GM23338 (cell line): ENCODE measurements around the gene NFATC1. TPM values are rescaled to one million over a fixed set of nuclear protein-coding genes. Genes with fewer than 3 reads are reported as not detected.

Source experiments
- ATAC-seq: fragments of 200-7000 bp; cut with Tn5 transposase; 3 replicates; pipeline ENCODE4 v1.9.1; 2020
- DNase-seq: peaks from one replicate; pipeline ENCODE4 v3.0.0-alpha.2; 2015; ENCODE audit warnings: low spot score
- H2AFZ ChIP-seq: fragments of 200-600 bp; sonication (generic); 2 replicates; pipeline ENCODE4 v1.8.0; 2016; ENCODE audit warnings: antibody characterized with exemption, mild to moderate bottlenecking, moderate library complexity
- H3F3A ChIP-seq: fragments of 200-600 bp; sonication (generic); replicated peaks from 2 replicates; pipeline ENCODE4 v1.8.0; 2017; ENCODE audit warnings: antibody characterized with exemption, mixed run types, low read depth
- H3K27ac ChIP-seq: fragments of 200-600 bp; sonication (generic); 2 replicates; pipeline ENCODE4 v1.6.1; 2016; ENCODE audit warnings: low read depth
- H3K27me3 ChIP-seq: fragments of 200-600 bp; sonication (generic); 2 replicates; pipeline ENCODE4 v1.8.0; 2016; ENCODE audit warnings: mild to moderate bottlenecking, mixed run types, moderate library complexity; ENCODE audit not compliant: insufficient read depth
- H3K36me3 ChIP-seq: fragments of 200-600 bp; sonication (generic); 2 replicates; pipeline ENCODE4 v1.8.0; 2016; ENCODE audit warnings: mild to moderate bottlenecking; ENCODE audit not compliant: insufficient read depth
- H3K4me1 ChIP-seq: fragments of 200-600 bp; sonication (generic); 2 replicates; pipeline ENCODE4 v1.8.0; 2016; ENCODE audit warnings: mild to moderate bottlenecking, moderate library complexity; ENCODE audit not compliant: insufficient read depth
- H3K4me2 ChIP-seq: fragments of 200-600 bp; sonication (generic); 2 replicates; pipeline ENCODE4 v1.7.1; 2017; ENCODE audit warnings: mixed run types
- H3K4me3 ChIP-seq: fragments of 200-600 bp; sonication (generic); 2 replicates; pipeline ENCODE4 v1.6.1; 2016; ENCODE audit warnings: mixed run types
- H3K79me2 ChIP-seq: fragments of 200-600 bp; sonication (generic); replicated peaks from 2 replicates; pipeline ENCODE4 v1.8.0; 2017; ENCODE audit warnings: mild to moderate bottlenecking; ENCODE audit not compliant: insufficient read depth
- H3K9me2 ChIP-seq: fragments of 200-600 bp; sonication (generic); 2 replicates; pipeline ENCODE4 v1.8.0; 2017; ENCODE audit not compliant: insufficient read depth
- H4K20me1 ChIP-seq: fragments of 200-600 bp; sonication (generic); replicated peaks from 2 replicates; pipeline ENCODE4 v1.8.0; 2017; ENCODE audit warnings: mild to moderate bottlenecking; ENCODE audit not compliant: insufficient read depth
- H3K27ac Mint-ChIP-seq: 2 replicates; pipeline ENCODE4 v1.8.0; 2020; ENCODE audit warnings: inconsistent platforms, mild to moderate bottlenecking, moderate library complexity, mixed read lengths
- H3K27me3 Mint-ChIP-seq: 3 replicates; pipeline ENCODE4 v1.8.0; 2022; ENCODE audit warnings: low read depth, mild to moderate bottlenecking, moderate library complexity, mixed read lengths, inconsistent platforms; ENCODE audit not compliant: insufficient read depth, poor library complexity
- H3K36me3 Mint-ChIP-seq: 3 replicates; pipeline ENCODE4 v1.8.0; 2021; ENCODE audit warnings: low read depth, mild to moderate bottlenecking, inconsistent platforms, moderate library complexity, mixed read lengths
- H3K4me1 Mint-ChIP-seq: 3 replicates; pipeline ENCODE4 v1.8.0; 2020; ENCODE audit warnings: mild to moderate bottlenecking, inconsistent platforms, mixed read lengths
- H3K4me3 Mint-ChIP-seq: 3 replicates; pipeline ENCODE4 v1.8.0; 2021; ENCODE audit warnings: moderate library complexity, mild to moderate bottlenecking, inconsistent platforms, mixed read lengths
- H3K9me3 Mint-ChIP-seq: 3 replicates; pipeline ENCODE4 v1.8.0; 2020; ENCODE audit warnings: moderate library complexity, mild to moderate bottlenecking, inconsistent platforms, mixed read lengths
- CREB1 ChIP-seq: fragments of 250-450 bp; sonication (Bioruptor Pico); IDR thresholded peaks from 2 replicates; pipeline ENCODE4 v1.5.0; 2020; ENCODE audit warnings: low read depth, mild to moderate bottlenecking, moderate library complexity
- CTCF ChIP-seq, 2 experiments: fragments of 200-600 bp in 1 of 2; sonication (generic) in 1 of 2; conservative IDR thresholded peaks; 2 replicates each; pipeline versions ENCODE4 v1.5.1 to v1.6.1; 2016 to 2017; ENCODE audit warnings: antibody characterized with exemption in 2 of 2, low read depth in 2 of 2, mild to moderate bottlenecking in 2 of 2, moderate library complexity in 1 of 2
- ETS1 ChIP-seq: IDR thresholded peaks from 2 replicates; pipeline ENCODE4 v1.6.1; 2016; ENCODE audit warnings: antibody characterized with exemption
- EZH2 ChIP-seq: fragments of 200-600 bp; sonication (generic); IDR thresholded peaks from one replicate; pipeline ENCODE4 v1.8.0; 2017; ENCODE audit warnings: antibody characterized with exemption, mild to moderate bottlenecking, low read depth; ENCODE audit not compliant: unreplicated experiment
- EZH2phosphoT487 ChIP-seq: fragments of 200-600 bp; sonication (generic); IDR thresholded peaks from one replicate; pipeline ENCODE4 v1.8.1; 2018; ENCODE audit warnings: antibody characterized with exemption; ENCODE audit not compliant: unreplicated experiment
- JUNB ChIP-seq: IDR thresholded peaks from one replicate; pipeline ENCODE4 v1.6.1; 2016; ENCODE audit warnings: antibody characterized with exemption; ENCODE audit not compliant: unreplicated experiment
- NANOG ChIP-seq: IDR thresholded peaks from 2 replicates; pipeline ENCODE4 v1.6.1; 2016; ENCODE audit warnings: antibody characterized with exemption, borderline replicate concordance
- POLR2AphosphoS5 ChIP-seq: IDR thresholded peaks from 2 replicates; pipeline ENCODE4 v1.6.1; 2016; ENCODE audit warnings: antibody characterized with exemption, low read depth
- REST ChIP-seq: IDR thresholded peaks from one replicate; pipeline ENCODE4 v1.6.1; 2018; ENCODE audit warnings: antibody characterized with exemption; ENCODE audit not compliant: unreplicated experiment
- ZNF114 ChIP-seq: fragments of 250-450 bp; sonication (Bioruptor Pico); IDR thresholded peaks from 2 replicates; pipeline ENCODE4 v1.5.0; 2020; ENCODE audit warnings: mild to moderate bottlenecking, moderate library complexity
- ZNF331 ChIP-seq: fragments of 250-450 bp; sonication (Bioruptor Pico); IDR thresholded peaks from 2 replicates; pipeline ENCODE4 v1.5.0; 2020; ENCODE audit warnings: low read depth, mild to moderate bottlenecking, moderate library complexity
- polyA plus RNA-seq: library from polyadenylated mRNA; unstranded; fragments of >200 nt; fragmentation: Nextera tagmentation; extraction: Ambion mirVana; gene quantifications from 2 replicates; pipeline ENCODE4 v1.2.1, GENCODE V29; 2016
- total RNA-seq: library from RNA; depleted of rRNA; stranded (reverse); fragments of >200 nt; shearing (Covaris generic); gene quantifications from 2 replicates; pipeline ENCODE4 v1.2.3, GENCODE V29; 2014

Gene NFATC1
- total and polyA plus RNA-seq, 2 experiments from 2014 or later: 3.9 to 6.4 TPM

- Mint-ChIP-seq H3K36me3 (peaks cover 3% of the 10 kb centered on the region; the same call in 2 of the 3 replicates), H3K9me3 (peaks cover 13% of the 10 kb centered on the region), H3K27me3 (peaks cover 7% of the 10 kb centered on the region), H3K4me3 (no peak overlapping the region), H3K27ac (no peak overlapping the region), H3K4me1 (no peaks in the 10 kb centered on the region)
- Histone ChIP-seq H3K4me3 (no peak overlapping the region), H3K9me2 (no peaks in the 10 kb centered on the region), H3K79me2 (no peaks in the 10 kb centered on the region), H3K4me1 (no peaks in the 10 kb centered on the region), H2AFZ (no peak overlapping the region), H3K4me2 (no peak overlapping the region), H3F3A (no peaks in the 10 kb centered on the region), H4K20me1 (no peaks in the 10 kb centered on the region), H3K27ac (no peak overlapping the region), H3K27me3 (no peaks in the 10 kb centered on the region), H3K36me3 (no peaks in the 10 kb centered on the region)
- ATAC-seq (no peak), DNase-seq (no peak)
- TF ChIP-seq EZH2 (no peak), EZH2phosphoT487 (no peak), CREB1 (CRISPR knock-in tag) (no peak), ZNF114 (no peak), ZNF331 (CRISPR knock-in tag) (no peak), JUNB (no peak), NANOG (no peak), ETS1 (no peak), REST (no peak), CTCF (conservative IDR thresholded peaks at IDR 0.05; ENCODE audit: low read depth in 2 of 2) (no peak), POLR2AphosphoS5 (no peak)
Measured at GRCh38 chr18:79543861-79544385, 148.2 kb downstream of the NFATC1 start.
